Inferior parietal cortex (tissue), 1 donor: Measurements from ENCODE around the gene HIVEP3.

Experiments used
- DNase-seq: peaks from one replicate; pipeline ENCODE4 v3.0.0-alpha.2; 2016; ENCODE audit errors: extremely low spot score

Gene HIVEP3

GRCh38 chr1:41484402-41485241 lies 434.1 kb downstream of the HIVEP3 start, which contains the start of gene EDN2:
TSS of gene EDN2 (minus strand) at chr1:41484683. CDS start at chr1:41484601, 82 bp downstream.
- DNase-seq, result no peak

- DNase-seq, result no peak
These were observed 434.7 kb downstream of the HIVEP3 start for GRCh38 chr1:41483960-41484401.

GRCh38 chr1:41483001-41483850 lies 435.5 kb downstream of the HIVEP3 start:
- no peak for DNase-seq

- DNase-seq, result no peak
These were observed 436.5 kb downstream of the HIVEP3 start for GRCh38 chr1:41482001-41482765.

- DNase-seq, result no peak
These were observed 437.5 kb downstream of the HIVEP3 start for GRCh38 chr1:41481109-41481775.

GRCh38 chr1:41480204-41481108 lies 438.3 kb downstream of the HIVEP3 start:
- no peak for DNase-seq

- no peak for DNase-seq
These were observed 438.9 kb downstream of the HIVEP3 start for GRCh38 chr1:41479808-41480160.

GRCh38 chr1:41479000-41479807 lies 439.5 kb downstream of the HIVEP3 start:
- no peak for DNase-seq

GRCh38 chr1:41478118-41478748 lies 440.5 kb downstream of the HIVEP3 start:
- no peak for DNase-seq

GRCh38 chr1:41476807-41477361 lies 441.8 kb downstream of the HIVEP3 start:
- DNase-seq, result no peak

GRCh38 chr1:41475859-41476567 lies 442.7 kb downstream of the HIVEP3 start:
- no peak for DNase-seq

GRCh38 chr1:41475346-41475745 lies 443.4 kb downstream of the HIVEP3 start:
- DNase-seq, result no peak

- no peak for DNase-seq
These were observed 444.0 kb downstream of the HIVEP3 start for GRCh38 chr1:41474490-41475271.

GRCh38 chr1:41473738-41474362 lies 444.9 kb downstream of the HIVEP3 start:
- DNase-seq, result no peak

- no peak for DNase-seq
These were observed 447.1 kb downstream of the HIVEP3 start for GRCh38 chr1:41471658-41472057.

- no peak for DNase-seq
These were observed 449.0 kb downstream of the HIVEP3 start for GRCh38 chr1:41469706-41470105.
